Muscle layer of colon (tissue), 2 donors: ENCODE results near the gene AIFM1.
"Not testable (repeated sequence)": the region's sequence is repeated elsewhere in the genome, so short reads cannot be mapped to it uniquely, and the experiment has no call there.

ENCODE experiments used
- H3K27ac ChIP-seq: one replicate; pipeline ENCODE4 v1.7.0; 2013; ENCODE audit warnings: low read depth, mild to moderate bottlenecking, low read length, moderate library complexity
- H3K27me3 ChIP-seq, 2 donors: one replicate each; pipeline ENCODE4 v1.7.0; 2013; ENCODE audit warnings: low read length in 2 of 2, mild to moderate bottlenecking in 2 of 2; ENCODE audit not compliant: insufficient read depth in 2 of 2, control insufficient read depth in 1 of 2
- H3K36me3 ChIP-seq: one replicate; pipeline ENCODE4 v1.7.0; 2013; ENCODE audit warnings: mild to moderate bottlenecking, low read length; ENCODE audit not compliant: insufficient read depth
- H3K4me1 ChIP-seq: one replicate; pipeline ENCODE4 v1.7.0; 2013; ENCODE audit warnings: mild to moderate bottlenecking, low read length; ENCODE audit not compliant: insufficient read depth
- H3K4me3 ChIP-seq, 2 donors: one replicate each; pipeline ENCODE4 v1.7.0; 2013; ENCODE audit warnings: low read length in 2 of 2, low read depth in 1 of 2, mild to moderate bottlenecking in 1 of 2, moderate library complexity in 1 of 2
- H3K9ac ChIP-seq: one replicate; pipeline ENCODE4 v1.7.0; 2013; ENCODE audit warnings: low read length
- H3K9me3 ChIP-seq: one replicate; pipeline ENCODE4 v1.7.0; 2013; ENCODE audit warnings: mild to moderate bottlenecking, low read length
- donor health status: abdominal sarcoma.
- donor health status: Adenocarcinoma of cecum.

Gene AIFM1

GRCh38 chrX:130115119-130115885 lies 50.3 kb downstream of the AIFM1 start:
- H3K4me3 ChIP-seq, H3K36me3 ChIP-seq, H3K4me1 ChIP-seq, H3K27me3 ChIP-seq, H3K9me3 ChIP-seq, H3K27ac ChIP-seq, H3K9ac ChIP-seq: not testable (repeated sequence)

GRCh38 chrX:130114141-130114588 lies 51.5 kb downstream of the AIFM1 start:
- peaks cover 1% of the 10 kb centered on the region for H3K4me1 ChIP-seq
- no peaks in the 10 kb centered on the region for H3K36me3 ChIP-seq
- no peaks in the 10 kb centered on the region for H3K9me3 ChIP-seq
- no peak overlapping the region for H3K27ac ChIP-seq
- no peak overlapping the region for H3K9ac ChIP-seq
- no peaks in the 10 kb centered on the region for H3K27me3 ChIP-seq
- H3K4me3 ChIP-seq = no peak overlapping the region

GRCh38 chrX:130111220-130112154 lies 54.2 kb downstream of the AIFM1 start:
- Histone ChIP-seq H3K4me3 (no peak overlapping the region), H3K36me3 (no peaks in the 10 kb centered on the region), H3K9ac (no peak overlapping the region), H3K4me1 (peaks cover 11% of the 10 kb centered on the region), H3K9me3 (no peaks in the 10 kb centered on the region), H3K27ac (no peak overlapping the region), H3K27me3 (no peaks in the 10 kb centered on the region)

GRCh38 chrX:130110379-130111219 lies 55.0 kb downstream of the AIFM1 start, which contains the start of gene ELF4:
TSS of gene ELF4 (minus strand) at chrX:130110497. CDS start at chrX:130081330, 29,167 bp downstream.
- Histone ChIP-seq H3K9me3 (no peaks in the 10 kb centered on the region), H3K36me3 (no peaks in the 10 kb centered on the region), H3K27me3 (no peaks in the 10 kb centered on the region), H3K9ac (peak within 1 kb of the TSS; percentile 3), H3K27ac (peak within 1 kb of the TSS; percentile 45), H3K4me1 (peaks cover 11% of the 10 kb centered on the region), H3K4me3 (peak within 1 kb of the TSS; percentile 29 to 34)

- H3K27me3 ChIP-seq = no peaks in the 10 kb centered on the region
- H3K9ac ChIP-seq = peak overlapping the region; percentile 3
- peak overlapping the region; percentile 29 to 34 for H3K4me3 ChIP-seq
- H3K27ac ChIP-seq = peak overlapping the region; percentile 45
- no peaks in the 10 kb centered on the region for H3K9me3 ChIP-seq
- peaks cover 11% of the 10 kb centered on the region for H3K4me1 ChIP-seq
- H3K36me3 ChIP-seq = no peaks in the 10 kb centered on the region
These were observed 55.9 kb downstream of the AIFM1 start for GRCh38 chrX:130109429-130110378.

- H3K27ac ChIP-seq = peak overlapping the region; percentile 22
- peaks cover 11% of the 10 kb centered on the region for H3K4me1 ChIP-seq
- H3K9ac ChIP-seq = no peak overlapping the region
- H3K4me3 ChIP-seq = peak overlapping the region in 1 of 2 donors; percentile 29
- H3K9me3 ChIP-seq = no peaks in the 10 kb centered on the region
- no peaks in the 10 kb centered on the region for H3K36me3 ChIP-seq
- H3K27me3 ChIP-seq = no peaks in the 10 kb centered on the region
These were observed 56.8 kb downstream of the AIFM1 start for GRCh38 chrX:130108647-130109428.

GRCh38 chrX:130106071-130106470 lies 59.6 kb downstream of the AIFM1 start:
- no peak overlapping the region for H3K27ac ChIP-seq

GRCh38 chrX:130105244-130105643 lies 60.4 kb downstream of the AIFM1 start:
- Histone ChIP-seq H3K9ac (no peak overlapping the region), H3K4me1 (peaks cover 11% of the 10 kb centered on the region), H3K27ac (no peak overlapping the region), H3K36me3 (no peaks in the 10 kb centered on the region), H3K4me3 (no peak overlapping the region), H3K9me3 (no peaks in the 10 kb centered on the region), H3K27me3 (no peaks in the 10 kb centered on the region)

More at GRCh38 chrX:130106071-130106470, 59.6 kb downstream of the AIFM1 start:
- Histone ChIP-seq H3K27me3 (no peaks in the 10 kb centered on the region), H3K4me3 (no peak overlapping the region), H3K36me3 (no peaks in the 10 kb centered on the region), H3K9me3 (no peaks in the 10 kb centered on the region), H3K4me1 (peaks cover 11% of the 10 kb centered on the region), H3K9ac (no peak overlapping the region)

GRCh38 chrX:130103605-130104004 lies 62.0 kb downstream of the AIFM1 start:
- H3K4me1 ChIP-seq = peaks cover 4% of the 10 kb centered on the region

More at GRCh38 chrX:130103605-130104004, 62.0 kb downstream of the AIFM1 start:
- Histone ChIP-seq H3K36me3 (no peaks in the 10 kb centered on the region), H3K27me3 (no peaks in the 10 kb centered on the region), H3K27ac (no peak overlapping the region), H3K9me3 (no peaks in the 10 kb centered on the region), H3K4me3 (no peak overlapping the region), H3K9ac (no peak overlapping the region)
